ENCODE data around the gene ARHGAP31.
"Not testable (repeated sequence)": the region's sequence is repeated elsewhere in the genome, so short reads cannot be mapped to it uniquely, and the experiment has no call there.

ARHGAP31 gene

GRCh38 chr3:119338754-119339153, 44.6 kb downstream of the ARHGAP31 start:
- peaks cover 0 to 1% of the 10 kb centered on the region in 2 donors for H3K9me3 Mint-ChIP-seq
- H3K27me3 Mint-ChIP-seq: no peaks in the 10 kb centered on the region
- H3K4me3 Mint-ChIP-seq: no peak overlapping the region
- H3K27ac Mint-ChIP-seq: no peak overlapping the region
- ATAC-seq (replicated peaks) (no peak), DNase-seq (no peak)
- H3K4me1 Mint-ChIP-seq: peaks cover 9 to 16% of the 10 kb centered on the region in 2 donors
- H3K36me3 Mint-ChIP-seq: peaks cover 6 to 36% of the 10 kb centered on the region in 2 donors

DNA sequence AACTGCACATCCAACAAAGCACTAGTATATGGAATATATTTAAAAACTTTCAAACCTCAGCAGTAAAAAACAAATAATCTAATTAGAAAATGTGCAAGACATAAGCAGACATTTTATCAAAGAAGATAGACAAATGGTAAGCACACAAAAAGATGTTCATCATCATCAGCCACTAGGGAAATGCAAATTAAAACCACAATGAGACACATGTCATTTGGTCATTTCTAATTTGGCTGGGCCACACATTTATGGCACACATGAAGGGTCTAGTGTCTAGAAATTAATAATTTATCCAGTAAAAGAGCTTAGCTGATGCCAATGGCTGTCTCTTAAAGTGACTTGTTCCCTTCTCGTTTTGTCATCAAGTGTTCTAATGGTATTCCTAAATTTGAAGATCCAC, 45.8 kb downstream of the ARHGAP31 start:
- peaks cover 11 to 22% of the 10 kb centered on the region in 2 donors for H3K4me1 Mint-ChIP-seq

DNA sequence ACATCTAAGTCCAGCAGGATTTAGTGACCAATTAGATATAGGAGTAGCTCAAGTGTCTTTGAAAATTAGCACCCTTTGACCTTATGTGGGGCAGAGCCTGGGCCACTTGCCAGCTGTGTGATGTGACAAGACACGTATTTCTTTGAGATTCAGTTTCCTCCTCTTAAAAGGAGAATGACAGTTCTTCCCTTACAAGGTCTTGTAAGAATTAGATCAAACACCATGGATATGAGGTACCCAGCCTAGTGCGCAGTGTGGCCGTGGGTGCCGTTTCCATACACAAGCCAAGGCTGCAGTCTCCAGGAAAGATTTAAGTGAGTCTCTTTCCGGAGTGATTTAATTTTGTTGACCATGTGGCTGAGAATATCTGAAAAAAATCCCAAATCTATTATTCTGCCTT, 46.3 kb downstream of the ARHGAP31 start:
- DNase-seq (no peak), ATAC-seq (replicated peaks) (no peak)
- Mint-ChIP-seq H3K27ac (no peak overlapping the region), H3K4me1 (peaks cover 11 to 22% of the 10 kb centered on the region in 2 donors), H3K36me3 (peaks cover 6 to 28% of the 10 kb centered on the region in 2 donors), H3K9me3 (peaks cover 0 to 1% of the 10 kb centered on the region in 2 donors), H3K4me3 (no peak overlapping the region), H3K27me3 (no peaks in the 10 kb centered on the region)

More for the DNA sequence above, 45.8 kb downstream of the ARHGAP31 start:
- Mint-ChIP-seq H3K4me3 (no peak overlapping the region), H3K27me3 (no peaks in the 10 kb centered on the region), H3K36me3 (peaks cover 6 to 31% of the 10 kb centered on the region in 2 donors), H3K9me3 (peaks cover 0 to 1% of the 10 kb centered on the region in 2 donors), H3K27ac (no peak overlapping the region)
- no peak for ATAC-seq (replicated peaks)
- no peak for DNase-seq

DNA sequence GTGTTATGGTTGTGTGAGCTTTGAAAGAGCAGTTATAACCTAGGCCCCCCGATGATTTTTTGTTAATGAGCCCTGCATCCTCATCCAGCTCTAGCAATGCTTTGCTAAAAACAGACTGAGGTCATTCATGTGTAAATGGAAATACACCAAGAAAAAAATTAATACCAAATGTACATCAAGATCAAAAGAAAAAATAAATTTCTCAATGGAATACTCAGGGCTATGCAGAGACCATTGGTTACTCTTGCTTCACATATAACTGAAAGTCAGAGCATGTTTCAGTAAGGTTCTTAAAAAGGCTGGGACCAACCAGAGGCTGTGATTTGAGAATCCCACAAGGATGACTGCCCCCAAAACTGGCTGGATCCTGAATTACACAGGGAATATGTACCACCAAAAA, 48.0 kb downstream of the ARHGAP31 start:
- Mint-ChIP-seq H3K27ac (no peak overlapping the region), H3K27me3 (peaks cover 0 to 6% of the 10 kb centered on the region in 2 donors)
- no peak for DNase-seq

GRCh38 chr3:119343719-119344118, 49.5 kb downstream of the ARHGAP31 start:
- Mint-ChIP-seq H3K36me3 (peaks cover 6 to 22% of the 10 kb centered on the region in 2 donors), H3K4me1 (peaks cover 11 to 22% of the 10 kb centered on the region in 2 donors), H3K27ac (no peak overlapping the region), H3K9me3 (no peaks in the 10 kb centered on the region), H3K27me3 (peaks cover 0 to 10% of the 10 kb centered on the region in 2 donors), H3K4me3 (no peak overlapping the region)
- peak; percentile 17 for DNase-seq
- peak; percentile 96 to 97 for ATAC-seq (replicated peaks)

More for the DNA sequence above, 48.0 kb downstream of the ARHGAP31 start:
- no peak for ATAC-seq (replicated peaks)
- H3K9me3 Mint-ChIP-seq: peaks cover 0 to 1% of the 10 kb centered on the region in 2 donors
- H3K4me1 Mint-ChIP-seq: peaks cover 11 to 22% of the 10 kb centered on the region in 2 donors
- no peak overlapping the region for H3K4me3 Mint-ChIP-seq
- H3K36me3 Mint-ChIP-seq: peaks cover 10 to 28% of the 10 kb centered on the region in 2 donors

DNA sequence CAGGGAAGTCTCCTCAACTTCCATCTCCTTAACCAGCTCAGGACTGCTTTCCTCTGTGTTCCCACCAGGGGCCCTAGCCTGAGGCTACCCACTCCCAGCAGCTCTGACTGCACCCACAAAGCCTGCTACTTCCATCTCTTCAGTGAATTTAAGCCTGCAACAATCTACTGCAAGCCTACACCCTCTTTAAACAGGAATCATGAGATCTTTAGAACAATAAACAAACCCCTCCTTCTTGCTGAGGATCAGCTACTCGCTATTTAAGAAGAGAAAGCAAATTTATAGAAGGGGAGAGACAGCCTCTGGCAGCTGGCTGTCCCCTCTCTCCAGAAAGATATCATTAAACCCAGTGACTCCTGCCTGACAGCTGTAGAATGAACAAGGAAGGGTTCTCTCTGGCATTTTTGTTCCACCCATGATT, 51.9 kb downstream of the ARHGAP31 start:
- H3K4me1 Mint-ChIP-seq: peaks cover 18 to 31% of the 10 kb centered on the region in 2 donors
- H3K27me3 Mint-ChIP-seq: peaks cover 0 to 10% of the 10 kb centered on the region in 2 donors
- DNase-seq (no peak), ATAC-seq (replicated peaks) (no peak)
- no peak overlapping the region for H3K27ac Mint-ChIP-seq
- H3K36me3 Mint-ChIP-seq: peaks cover 6 to 12% of the 10 kb centered on the region in 2 donors
- H3K9me3 Mint-ChIP-seq: no peaks in the 10 kb centered on the region
- no peak overlapping the region for H3K4me3 Mint-ChIP-seq

DNA sequence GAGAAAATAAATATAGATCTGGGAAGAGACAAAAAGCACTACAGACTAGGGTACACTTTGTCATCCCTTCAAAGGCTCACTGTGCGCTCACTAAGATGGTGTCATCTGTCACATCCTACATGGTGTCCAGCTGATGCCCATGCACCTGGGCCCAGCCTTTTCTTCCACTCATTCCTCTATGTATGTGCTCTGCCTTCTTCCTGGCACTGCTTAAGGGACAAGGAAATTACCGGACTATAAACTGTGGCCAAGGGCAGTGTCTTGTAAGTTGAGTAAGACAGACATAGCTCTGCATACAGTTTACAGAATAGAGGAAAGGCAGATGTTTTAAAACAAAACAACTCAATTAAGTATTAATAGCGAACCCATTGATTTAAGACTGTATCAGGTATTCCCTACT, 52.9 kb downstream of the ARHGAP31 start:
- Mint-ChIP-seq H3K27me3 (peaks cover 0 to 10% of the 10 kb centered on the region in 2 donors), H3K27ac (peak overlapping the region; percentile 25), H3K4me3 (no peak overlapping the region), H3K9me3 (no peaks in the 10 kb centered on the region), H3K4me1 (peaks cover 26 to 41% of the 10 kb centered on the region in 2 donors), H3K36me3 (peaks cover 6 to 12% of the 10 kb centered on the region in 2 donors)
- ATAC-seq (replicated peaks) (no peak), DNase-seq (no peak)

DNA sequence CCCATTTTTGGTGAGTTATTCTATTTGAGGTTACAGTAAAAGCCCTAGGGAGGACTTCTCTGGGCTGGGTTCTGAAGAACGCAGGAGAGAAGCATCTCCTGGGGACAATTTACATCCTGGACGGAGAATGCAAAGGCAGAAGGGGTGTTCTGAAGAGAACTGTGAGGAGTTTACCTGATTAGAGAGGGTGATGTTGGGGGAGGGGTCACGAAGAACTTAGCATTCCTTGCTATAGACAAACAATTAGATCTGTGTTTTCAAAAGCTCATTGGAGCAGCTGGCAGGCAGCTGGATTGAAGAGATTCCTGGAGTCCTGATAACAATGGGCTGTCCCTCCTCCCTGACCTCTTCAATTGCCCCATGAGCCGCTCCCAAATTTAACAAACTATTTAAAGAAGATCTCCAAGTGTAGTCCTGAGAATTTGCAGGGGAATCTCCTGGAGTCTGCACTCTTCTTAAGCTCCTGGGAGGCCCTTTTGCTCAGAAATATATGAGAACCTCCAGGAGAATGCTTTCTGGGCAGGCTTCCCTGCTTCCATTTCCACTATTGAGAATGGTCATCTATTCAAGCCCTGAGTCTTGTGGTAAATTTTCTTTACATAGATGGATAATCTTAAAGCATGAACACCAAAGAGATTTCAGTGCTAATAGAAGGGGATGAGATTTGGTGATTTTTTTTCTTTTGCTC, 55.3 kb downstream of the ARHGAP31 start:
- Mint-ChIP-seq H3K4me1 (peaks cover 30 to 44% of the 10 kb centered on the region in 2 donors), H3K27ac (no peak overlapping the region), H3K36me3 (peaks cover 6 to 8% of the 10 kb centered on the region in 2 donors), H3K4me3 (no peak overlapping the region), H3K9me3 (no peaks in the 10 kb centered on the region), H3K27me3 (peaks cover 0 to 10% of the 10 kb centered on the region in 2 donors)
- no peak for ATAC-seq (replicated peaks)
- DNase-seq: no peak

GRCh38 chr3:119350114-119350513, 55.9 kb downstream of the ARHGAP31 start:
- Mint-ChIP-seq H3K27ac (no peak overlapping the region), H3K36me3 (peaks cover 6 to 8% of the 10 kb centered on the region in 2 donors), H3K4me3 (no peak overlapping the region), H3K27me3 (peaks cover 0 to 10% of the 10 kb centered on the region in 2 donors), H3K9me3 (no peaks in the 10 kb centered on the region), H3K4me1 (peaks cover 30 to 44% of the 10 kb centered on the region in 2 donors)
- no peak for DNase-seq
- no peak for ATAC-seq (replicated peaks)

- Mint-ChIP-seq H3K36me3 (no peaks in the 10 kb centered on the region), H3K4me1 (peaks cover 30 to 44% of the 10 kb centered on the region in 2 donors), H3K4me3 (no peak overlapping the region), H3K9me3 (no peaks in the 10 kb centered on the region), H3K27ac (no peak overlapping the region), H3K27me3 (peaks cover 0 to 10% of the 10 kb centered on the region in 2 donors)
- no peak for DNase-seq
- no peak for ATAC-seq (replicated peaks)
These were observed 57.4 kb downstream of the ARHGAP31 start for GRCh38 chr3:119351581-119351980.

- Mint-ChIP-seq H3K4me1 (peaks cover 33 to 47% of the 10 kb centered on the region in 2 donors), H3K27me3 (peaks cover 0 to 4% of the 10 kb centered on the region in 2 donors), H3K27ac (no peak overlapping the region), H3K9me3 (no peaks in the 10 kb centered on the region), H3K36me3 (no peaks in the 10 kb centered on the region), H3K4me3 (peak overlapping the region; percentile 15 to 30)
- peak; percentile 62 for DNase-seq
- ATAC-seq (replicated peaks): peak; percentile 98
These were observed 57.9 kb downstream of the ARHGAP31 start for GRCh38 chr3:119352034-119352609.

DNA sequence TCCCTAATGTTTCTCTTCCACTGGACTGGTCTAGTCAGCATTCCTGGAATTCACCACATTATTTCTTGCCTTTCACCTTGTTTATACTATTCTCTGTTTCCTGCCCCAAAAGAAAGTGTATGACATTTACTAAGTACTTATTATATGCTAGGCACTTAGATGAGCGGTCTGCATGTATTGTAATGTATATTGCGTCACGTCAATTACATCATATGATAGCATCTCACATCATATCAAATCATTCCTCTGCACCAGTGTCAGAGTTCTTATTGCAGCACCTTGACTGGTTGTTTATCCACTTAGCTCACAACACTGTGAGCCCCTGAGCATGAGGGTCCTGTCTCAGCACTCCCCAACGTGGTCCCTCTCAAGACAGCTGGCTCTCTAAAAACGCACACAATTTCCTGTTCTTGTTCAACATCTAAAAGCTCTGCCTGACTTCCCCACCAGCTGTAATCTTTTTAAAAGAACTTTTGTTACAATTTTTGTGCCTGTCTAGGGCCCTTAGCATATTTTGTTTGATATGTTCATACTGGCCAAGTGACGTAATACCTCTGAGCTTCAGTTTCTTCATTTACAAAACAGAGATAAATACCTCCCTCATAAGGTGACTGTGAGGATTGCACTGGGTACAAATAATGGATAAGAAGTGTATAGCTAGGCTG, 58.8 kb downstream of the ARHGAP31 start:
- Mint-ChIP-seq H3K9me3 (no peaks in the 10 kb centered on the region), H3K36me3 (no peaks in the 10 kb centered on the region), H3K4me1 (peaks cover 34 to 52% of the 10 kb centered on the region in 2 donors), H3K27me3 (no peaks in the 10 kb centered on the region), H3K4me3 (no peak overlapping the region), H3K27ac (no peak overlapping the region)
- ATAC-seq (replicated peaks) (peak; percentile 23 to 40), DNase-seq (no peak)

DNA sequence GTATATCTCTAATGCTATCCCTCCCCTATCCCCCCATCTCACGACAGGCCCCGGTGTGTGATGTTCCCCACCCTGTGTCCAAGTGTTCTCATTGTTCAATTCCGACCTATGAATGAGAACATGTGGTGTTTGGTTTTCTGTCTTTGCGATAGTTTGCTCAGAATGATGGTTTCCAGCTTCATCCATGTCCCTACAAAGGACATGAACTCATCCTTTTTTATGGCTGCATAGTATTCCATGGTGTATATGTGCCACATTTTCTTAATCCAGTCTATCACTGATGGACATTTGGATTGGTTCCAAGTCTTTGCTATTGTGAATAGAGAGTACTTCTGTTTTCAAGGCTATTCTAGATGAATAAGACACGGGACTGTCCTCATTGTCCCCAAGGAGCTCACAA, 61.4 kb downstream of the ARHGAP31 start:
- H3K27me3 Mint-ChIP-seq; DNase-seq; ATAC-seq (replicated peaks); H3K27ac Mint-ChIP-seq; H3K9me3 Mint-ChIP-seq; H3K4me3 Mint-ChIP-seq; H3K36me3 Mint-ChIP-seq: not testable (repeated sequence)
- peaks cover 36 to 54% of the 10 kb centered on the region in 2 donors for H3K4me1 Mint-ChIP-seq

DNA sequence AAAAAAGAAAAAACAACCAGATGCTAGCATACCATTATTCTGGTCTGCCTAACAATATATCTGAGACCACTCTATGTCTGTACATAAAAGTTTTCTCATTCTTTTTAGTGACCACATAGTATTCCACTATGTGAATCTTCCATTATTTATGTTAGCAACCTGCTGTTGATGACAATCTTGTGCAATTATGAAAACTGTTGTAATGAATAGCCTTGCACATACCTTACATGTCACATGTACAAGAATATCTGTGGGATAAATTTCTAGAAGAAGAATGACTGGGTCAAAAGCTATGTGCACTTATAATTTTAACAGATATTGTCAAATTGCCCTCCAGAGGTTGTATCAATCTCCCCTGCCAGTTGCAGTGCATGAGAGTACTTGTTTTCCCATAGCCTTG, 62.5 kb downstream of the ARHGAP31 start:
- no peaks in the 10 kb centered on the region for H3K27me3 Mint-ChIP-seq
- H3K9me3 Mint-ChIP-seq: no peaks in the 10 kb centered on the region
- H3K36me3 Mint-ChIP-seq: no peaks in the 10 kb centered on the region
- no peak for DNase-seq
- no peak overlapping the region for H3K4me3 Mint-ChIP-seq
- H3K4me1 Mint-ChIP-seq: peaks cover 28 to 51% of the 10 kb centered on the region in 2 donors
- H3K27ac Mint-ChIP-seq: no peak overlapping the region
- ATAC-seq (replicated peaks): no peak
